ENCODE results near the gene BEND7. TPM values are rescaled to one million over a fixed set of nuclear protein-coding genes. Genes with fewer than 3 reads are reported as not detected.

The BEND7 gene
- total and polyA plus RNA-seq, 2 of the 4 experiments (the other 2 are of a cell fraction): 2.3 to 3.5 TPM

- TF ChIP-seq USF2 (IDR thresholded peaks at IDR 0.05; ENCODE audit: low read depth, low read length) (no peak), CHD1 (IDR thresholded peaks at IDR 0.05; ENCODE audit: low read depth, low read length) (no peak), NFE2L2 (IDR thresholded peaks at IDR 0.05; ENCODE audit: low read depth, low read length) (no peak)
Measured at GRCh38 chr10:13535346-13535745, 6.5 kb upstream of the BEND7 start (continued).

GRCh38 chr10:13529714-13529973 is 830 bp upstream of the BEND7 start:
- POLR2A ChIA-PET (ENCODE audit: unreplicated experiment): no interaction called here
- peaks cover 0 to 15% of the 10 kb centered on the region in 2 experiments; a peak in 2 of 4 replicates for H3K79me1 ChIP-seq (ENCODE audit: low read depth in 1 of 2, low read length in 2 of 2)
- intact Hi-C loops (cut with micrococcal nuclease) (no loop called here), in situ Hi-C loops (cut with MboI; ENCODE audit: low sequenced_read_pairs) (no loop called here), dilution Hi-C loops (cut with HindIII; ENCODE audit: low sequenced_read_pairs, unreplicated experiment) (no loop called here)
- H3K9me1 ChIP-seq (ENCODE audit: insufficient read depth, low read length): no peaks in the 10 kb centered on the region; the same call in 1 of the 2 replicates
- H2AFZ ChIP-seq (replicated peaks; ENCODE audit: low read length, poor library complexity): peak overlapping the region; percentile 95
- no peak overlapping the region for H3K56ac ChIP-seq (ENCODE audit: extremely low read depth, insufficient read depth, low read length)
- H3K9ac ChIP-seq (ENCODE audit: low read depth, low read length): 0 out of 2 replicates have a peak overlapping the region, but pooled peaks have one; percentile 9
- no peak overlapping the region for H3K23ac ChIP-seq (ENCODE audit: low read depth, low read length)
- H3K14ac ChIP-seq (replicated peaks; ENCODE audit: low read depth, low read length): 0 out of 2 replicates have a peak overlapping the region, but pooled peaks have one; percentile 4
- H3K9me3 ChIP-seq (ENCODE audit: control insufficient read depth, insufficient read depth, low read length): no peaks in the 10 kb centered on the region
- no peak overlapping the region for H2AK9ac ChIP-seq (replicated peaks; ENCODE audit: low read depth, low read length, poor library complexity)
- no peaks in the 10 kb centered on the region for H4K20me1 ChIP-seq (ENCODE audit: insufficient read depth, low read length)
- peaks cover 2% of the 10 kb centered on the region; the same call in 1 of the 2 replicates for H3K27me3 ChIP-seq (ENCODE audit: control insufficient read depth, insufficient read depth, low read length)
- no peak overlapping the region for H4K5ac ChIP-seq (ENCODE audit: low read depth, low read length)
- peak overlapping the region; percentile 57; the same call in 1 of the 2 replicates for H3K4me3 ChIP-seq (ENCODE audit: insufficient read depth, low read depth, low read length)
- no peak for ATAC-seq (ENCODE audit: low read depth)
- H4K8ac ChIP-seq (ENCODE audit: low read depth in 2 of 2, low read length in 2 of 2): no peak overlapping the region
- BruUV-seq (replicated peaks): no TSS peak
- no peak overlapping the region for H2AK5ac ChIP-seq (ENCODE audit: low read depth, low read length)
- no CpG with 5 or more reads among the region's 8 CpGs for WGBS, 2 experiments (ENCODE audit: extremely low coverage in 2 of 2, insufficient read length in 1 of 2)
- DNase-seq: no peak
- no peak for TF ChIP-seq MAFK (IDR thresholded peaks at IDR 0.05; ENCODE audit: low read depth, low read length)
- TF ChIP-seq USF2 (IDR thresholded peaks at IDR 0.05; ENCODE audit: low read depth, low read length): no peak
- no peak for TF ChIP-seq RFX5 (IDR thresholded peaks at IDR 0.05; ENCODE audit: low read depth, low read length)
- H3K4me1 ChIP-seq (ENCODE audit: control insufficient read depth, insufficient read depth, low read length): peaks cover 3% of the 10 kb centered on the region; the same call in 1 of the 2 replicates
- peak overlapping the region; percentile 87 for H3K4me2 ChIP-seq (ENCODE audit: low read depth, low read length)
- no peak overlapping the region for H3K27ac ChIP-seq (ENCODE audit: insufficient read depth, low read length)
- H2BK5ac ChIP-seq (ENCODE audit: low read depth, low read length, poor library complexity, severe bottlenecking): no peak overlapping the region
- H2BK120ac ChIP-seq (ENCODE audit: low read depth, low read length): no peak overlapping the region
- H2BK15ac ChIP-seq (ENCODE audit: low read depth, low read length): no peak overlapping the region
- CTCF ChIA-PET: no interaction called here
- no peaks in the 10 kb centered on the region for H3K36me3 ChIP-seq (ENCODE audit: control insufficient read depth, insufficient read depth, low read length)
- H3K18ac ChIP-seq (ENCODE audit: low read depth, low read length): no peak overlapping the region
- no peak overlapping the region for H3K4ac ChIP-seq (ENCODE audit: low read depth, low read length)
- H2BK20ac ChIP-seq (ENCODE audit: low read depth, low read length): no peak overlapping the region
- H4K91ac ChIP-seq (ENCODE audit: insufficient read depth, low read depth, low read length): no peak overlapping the region

All from IMR-90 (cell line).